Right ventricle myocardium inferior (tissue), 1 donor: ENCODE data around the gene CD2BP2. TPM values are rescaled to one million over a fixed set of nuclear protein-coding genes. Genes with fewer than 3 reads are reported as not detected.
"Not testable (repeated sequence)": the region's sequence is repeated elsewhere in the genome, so short reads cannot be mapped to it uniquely, and the experiment has no call there.

Experiments used
- ATAC-seq: fragments of 200-7000 bp; cut with Tn5 transposase; one replicate; pipeline ENCODE4 v1.9.1; 2020; ENCODE audit warnings: mild to moderate bottlenecking, moderate library complexity
- DNase-seq: peaks from one replicate; pipeline ENCODE4 v3.0.0; 2021; ENCODE audit errors: missing footprints
- intact Hi-C: fragments of 100-400 bp; cut with DNase I; formaldehyde crosslinking; loops from one replicate; pipeline ENCODE4 v1.11.0; 2022
- long read RNA-seq: library from polyadenylated mRNA; unstranded; transcript quantifications from one replicate; pipeline ENCODE4 v2.0.0, GENCODE V29; 2021
- total RNA-seq: library from RNA; stranded (reverse); fragmentation: NEBNext Ultra II Directional; extraction: Animal tissue kit (Norgen Biotek cat#: 25700); gene quantifications from one replicate; pipeline ENCODE4 v1.2.1, GENCODE V29; 2021
- donor health status: DM: no; HTN: yes; CAD: no; lungs with severe emphysema.

The CD2BP2 gene
- total RNA-seq: 35.0 TPM
- long read RNA-seq, transcript CD2BP2-201 (7 exons, 3,421 nt): major isoform, 26 of 34 reads
- long read RNA-seq, partial matches to known transcripts: 7 of 34 reads
- long read RNA-seq, other reads (novel, unspliced or antisense): 0 of 34 reads

GRCh38 chr16:30355144-30355953 lies at the start of gene CD2BP2:
Gene CD2BP2 (minus strand): TSS chr16:30355308. CDS start chr16:30354681, 627 bp downstream.
- peak; percentile 93 for ATAC-seq
- intact Hi-C loops: loop anchor here (1.0 kb wide), 1 partner anchor 13 kb away; no protein-coding TSS in a partner anchor
- peak; percentile 97 for DNase-seq

- DNase-seq: no peak
- intact Hi-C loops: no loop called here
- ATAC-seq: no peak
Measured at GRCh38 chr16:30401768-30402425, 46.8 kb upstream of the CD2BP2 start.

- DNase-seq (no peak), ATAC-seq (no peak)
- intact Hi-C loops: no loop called here
Measured at GRCh38 chr16:30399435-30400186, 44.5 kb upstream of the CD2BP2 start.

GRCh38 chr16:30398661-30399434 lies 43.7 kb upstream of the CD2BP2 start:
- no peak for DNase-seq
- ATAC-seq: no peak
- intact Hi-C loops: no loop called here

GRCh38 chr16:30397776-30398660 lies 42.9 kb upstream of the CD2BP2 start:
- DNase-seq (peak; percentile 21), ATAC-seq (no peak)
- intact Hi-C loops: no loop called here

GRCh38 chr16:30397056-30397455 lies 41.9 kb upstream of the CD2BP2 start:
- intact Hi-C loops: no loop called here
- ATAC-seq: no peak
- DNase-seq: no peak

- DNase-seq, intact Hi-C loops, ATAC-seq: not testable (repeated sequence)
Measured at GRCh38 chr16:30396627-30397026, 41.5 kb upstream of the CD2BP2 start.

- ATAC-seq (no peak), DNase-seq (no peak)
- intact Hi-C loops: no loop called here
Measured at GRCh38 chr16:30395992-30396585, 41.0 kb upstream of the CD2BP2 start.

GRCh38 chr16:30395155-30395991 lies 40.3 kb upstream of the CD2BP2 start, which contains the start of gene ZNF48:
Gene ZNF48 (plus strand): TSS chr16:30395420. CDS start chr16:30395795, 375 bp downstream.
- intact Hi-C loops: no loop called here
- ATAC-seq: peak; percentile 98

GRCh38 chr16:30394592-30395154 lies 39.6 kb upstream of the CD2BP2 start:
- ATAC-seq (peak; percentile 24), DNase-seq (peak; percentile 53)
- intact Hi-C loops: no loop called here

More at GRCh38 chr16:30395155-30395991, 40.3 kb upstream of the CD2BP2 start, which contains the start of gene ZNF48:
- DNase-seq: peak; percentile 94

GRCh38 chr16:30383521-30383920 lies 28.4 kb upstream of the CD2BP2 start:
- DNase-seq (no peak), ATAC-seq (no peak)
- intact Hi-C loops: no loop called here

- ATAC-seq: no peak
- peak; percentile 59 for DNase-seq
- intact Hi-C loops: no loop called here
Measured at GRCh38 chr16:30382111-30382881, 27.2 kb upstream of the CD2BP2 start, which contains the start of gene SEPTIN1. Gene SEPTIN1 (minus strand): TSS chr16:30382561. CDS start chr16:30382542, 19 bp downstream.

- DNase-seq (peak; percentile 52), ATAC-seq (no peak)
- intact Hi-C loops: no loop called here
Measured at GRCh38 chr16:30381291-30382041, 26.4 kb upstream of the CD2BP2 start.

GRCh38 chr16:30380803-30381208 lies 25.7 kb upstream of the CD2BP2 start:
- no peak for ATAC-seq
- DNase-seq: peak; percentile 21
- intact Hi-C loops: no loop called here
